ENCODE results near the gene PTPRH.

Gene PTPRH

GRCh38 chr19:55252760-55253663 lies 43.7 kb upstream of the PTPRH start:
- 93 to 94% methylated on average over 21 of the region's 21 CpGs for WGBS, 2 experiments
- H3K27ac ChIP-seq (ENCODE audit: insufficient read depth, low read depth, low read length, poor library complexity, severe bottlenecking), result no peak overlapping the region
- H3K9me3 ChIP-seq (ENCODE audit: control insufficient read depth, low read length), result no peaks in the 10 kb centered on the region
- H3K4me3 ChIP-seq (ENCODE audit: insufficient read depth, low read depth, low read length), result no peak overlapping the region
- peaks cover 16% of the 10 kb centered on the region for H3K4me1 ChIP-seq (ENCODE audit: control insufficient read depth, insufficient read depth, low read length)
- no peaks in the 10 kb centered on the region for H3K36me3 ChIP-seq (ENCODE audit: control insufficient read depth, insufficient read depth, low read length)
- no peaks in the 10 kb centered on the region for H3K27me3 ChIP-seq (ENCODE audit: control insufficient read depth, insufficient read depth, low read length, poor library complexity, severe bottlenecking)

- Histone ChIP-seq H3K27ac (ENCODE audit: insufficient read depth, low read depth, low read length, poor library complexity, severe bottlenecking) (no peak overlapping the region), H3K27me3 (ENCODE audit: control insufficient read depth, insufficient read depth, low read length, poor library complexity, severe bottlenecking) (no peaks in the 10 kb centered on the region), H3K9me3 (ENCODE audit: control insufficient read depth, low read length) (no peaks in the 10 kb centered on the region), H3K36me3 (ENCODE audit: control insufficient read depth, insufficient read depth, low read length) (no peaks in the 10 kb centered on the region), H3K4me1 (ENCODE audit: control insufficient read depth, insufficient read depth, low read length) (peaks cover 4% of the 10 kb centered on the region), H3K4me3 (ENCODE audit: insufficient read depth, low read depth, low read length) (no peak overlapping the region)
- WGBS, 2 experiments, result 93 to 95% methylated on average over 19 of the region's 19 CpGs
Measured at GRCh38 chr19:55251341-55252081, 42.2 kb upstream of the PTPRH start.

- Histone ChIP-seq H3K9me3 (ENCODE audit: control insufficient read depth, low read length) (no peaks in the 10 kb centered on the region), H3K27me3 (ENCODE audit: control insufficient read depth, insufficient read depth, low read length, poor library complexity, severe bottlenecking) (no peaks in the 10 kb centered on the region), H3K27ac (ENCODE audit: insufficient read depth, low read depth, low read length, poor library complexity, severe bottlenecking) (no peak overlapping the region), H3K4me1 (ENCODE audit: control insufficient read depth, insufficient read depth, low read length) (no peaks in the 10 kb centered on the region), H3K4me3 (ENCODE audit: insufficient read depth, low read depth, low read length) (no peak overlapping the region), H3K36me3 (ENCODE audit: control insufficient read depth, insufficient read depth, low read length) (peaks cover 5% of the 10 kb centered on the region)
- 94% methylated on average over 18 of the region's 18 CpGs for WGBS, 2 experiments
Measured at GRCh38 chr19:55250262-55251036, 41.1 kb upstream of the PTPRH start.

GRCh38 chr19:55249841-55250240 lies 40.5 kb upstream of the PTPRH start:
- Histone ChIP-seq H3K4me3 (ENCODE audit: insufficient read depth, low read depth, low read length) (no peak overlapping the region), H3K27me3 (ENCODE audit: control insufficient read depth, insufficient read depth, low read length, poor library complexity, severe bottlenecking) (no peaks in the 10 kb centered on the region), H3K9me3 (ENCODE audit: control insufficient read depth, low read length) (no peaks in the 10 kb centered on the region), H3K27ac (ENCODE audit: insufficient read depth, low read depth, low read length, poor library complexity, severe bottlenecking) (no peak overlapping the region), H3K4me1 (ENCODE audit: control insufficient read depth, insufficient read depth, low read length) (no peaks in the 10 kb centered on the region), H3K36me3 (ENCODE audit: control insufficient read depth, insufficient read depth, low read length) (peaks cover 11% of the 10 kb centered on the region)
- WGBS, 2 experiments, result 96 to 97% methylated on average over 11 of the region's 11 CpGs

- Histone ChIP-seq H3K4me1 (ENCODE audit: control insufficient read depth, insufficient read depth, low read length) (no peaks in the 10 kb centered on the region), H3K27ac (ENCODE audit: insufficient read depth, low read depth, low read length, poor library complexity, severe bottlenecking) (no peak overlapping the region), H3K9me3 (ENCODE audit: control insufficient read depth, low read length) (no peaks in the 10 kb centered on the region), H3K4me3 (ENCODE audit: insufficient read depth, low read depth, low read length) (no peak overlapping the region), H3K36me3 (ENCODE audit: control insufficient read depth, insufficient read depth, low read length) (peaks cover 17% of the 10 kb centered on the region), H3K27me3 (ENCODE audit: control insufficient read depth, insufficient read depth, low read length, poor library complexity, severe bottlenecking) (no peaks in the 10 kb centered on the region)
- 93 to 94% methylated on average over 9 of the region's 9 CpGs for whole genome bisulfite sequencing, 2 experiments
Measured at GRCh38 chr19:55248704-55249103, 39.4 kb upstream of the PTPRH start.

GRCh38 chr19:55248166-55248675 lies 38.9 kb upstream of the PTPRH start:
- H3K27me3 ChIP-seq (ENCODE audit: control insufficient read depth, insufficient read depth, low read length, poor library complexity, severe bottlenecking), result no peaks in the 10 kb centered on the region
- H3K9me3 ChIP-seq (ENCODE audit: control insufficient read depth, low read length), result no peaks in the 10 kb centered on the region
- H3K4me3 ChIP-seq (ENCODE audit: insufficient read depth, low read depth, low read length), result no peak overlapping the region
- no peak overlapping the region for H3K27ac ChIP-seq (ENCODE audit: insufficient read depth, low read depth, low read length, poor library complexity, severe bottlenecking)
- WGBS, 2 experiments, result 92 to 93% methylated on average over 10 of the region's 10 CpGs
- H3K36me3 ChIP-seq (ENCODE audit: control insufficient read depth, insufficient read depth, low read length), result peaks cover 19% of the 10 kb centered on the region
- H3K4me1 ChIP-seq (ENCODE audit: control insufficient read depth, insufficient read depth, low read length), result no peaks in the 10 kb centered on the region

- Histone ChIP-seq H3K9me3 (ENCODE audit: control insufficient read depth, low read length) (no peaks in the 10 kb centered on the region), H3K27me3 (ENCODE audit: control insufficient read depth, insufficient read depth, low read length, poor library complexity, severe bottlenecking) (no peaks in the 10 kb centered on the region), H3K4me3 (ENCODE audit: insufficient read depth, low read depth, low read length) (no peak overlapping the region), H3K27ac (ENCODE audit: insufficient read depth, low read depth, low read length, poor library complexity, severe bottlenecking) (no peak overlapping the region), H3K4me1 (ENCODE audit: control insufficient read depth, insufficient read depth, low read length) (no peaks in the 10 kb centered on the region), H3K36me3 (ENCODE audit: control insufficient read depth, insufficient read depth, low read length) (peaks cover 20% of the 10 kb centered on the region)
- WGBS, 2 experiments, result 86% methylated on average over 9 to 10 of the region's 10 CpGs
Measured at GRCh38 chr19:55247621-55248099, 38.4 kb upstream of the PTPRH start.

GRCh38 chr19:55246462-55247451 lies 37.5 kb upstream of the PTPRH start:
- Histone ChIP-seq H3K27ac (ENCODE audit: insufficient read depth, low read depth, low read length, poor library complexity, severe bottlenecking) (no peak overlapping the region), H3K9me3 (ENCODE audit: control insufficient read depth, low read length) (no peaks in the 10 kb centered on the region), H3K36me3 (ENCODE audit: control insufficient read depth, insufficient read depth, low read length) (peaks cover 27% of the 10 kb centered on the region), H3K4me3 (ENCODE audit: insufficient read depth, low read depth, low read length) (no peak overlapping the region), H3K4me1 (ENCODE audit: control insufficient read depth, insufficient read depth, low read length) (no peaks in the 10 kb centered on the region), H3K27me3 (ENCODE audit: control insufficient read depth, insufficient read depth, low read length, poor library complexity, severe bottlenecking) (no peaks in the 10 kb centered on the region)
- 92 to 94% methylated on average over 40 of the region's 40 CpGs for WGBS, 2 experiments
